H1 (cell line): Measurements from ENCODE around the gene PGLYRP4. TPM values are rescaled to one million over a fixed set of nuclear protein-coding genes. Genes with fewer than 3 reads are reported as not detected.

Experiments
- CHD2 ChIP-seq: IDR thresholded peaks from 2 replicates; pipeline ENCODE4 v1.6.1; 2012; ENCODE audit warnings: low read length, improper control_type of control experiment
- SP4 ChIP-seq: IDR thresholded peaks from 2 replicates; pipeline ENCODE4 v1.6.1; 2012; ENCODE audit warnings: low read length, inconsistent platforms
- TEAD4 ChIP-seq: IDR thresholded peaks from 2 replicates; pipeline ENCODE4 v1.6.1; 2012; ENCODE audit warnings: low read depth, low read length, inconsistent platforms, mixed read lengths
- polyA plus RNA-seq, 7 experiments: library from polyadenylated mRNA; depleted of rRNA in 3 of 7; stranded (reverse) in 5 of 7; unstranded in 2 of 7; fragments of >200 nt in 5 of 7; fragments of 200-250 nt in 2 of 7; gene quantifications; 1 replicate in 5 of 7; 2 replicates in 1 of 7; 4 replicates in 1 of 7; pipeline versions ENCODE4 v1.2.1 to v1.2.3, GENCODE V29; 2011 to 2013; ENCODE audit warnings: missing spikeins in 2 of 7, mixed read lengths in 2 of 7
- total RNA-seq: library from RNA; stranded (reverse); fragmentation: NEBNext Ultra II Directional; extraction: Animal tissue kit (Norgen Biotek cat#: 25700); gene quantifications from 2 replicates; pipeline ENCODE4 v1.2.1, GENCODE V29; 2021
- TF ChIP-seq, protein P1 (sequence below): IDR thresholded peaks from 2 replicates; pipeline ENCODE4 v1.6.1; 2012; ENCODE audit warnings: low read length, inconsistent platforms
- TF ChIP-seq, protein P2 (sequence below), 3 experiments: IDR thresholded peaks; 1 replicate in 2 of 3; 2 replicates in 1 of 3; pipeline versions ENCODE4 v1.5.1 to v1.6.1; 2011; ENCODE audit warnings: low read length in 3 of 3, mild to moderate bottlenecking in 3 of 3, inconsistent platforms in 2 of 3, low read depth in 1 of 3, moderate library complexity in 1 of 3; ENCODE audit not compliant: insufficient read depth in 1 of 3; ENCODE audit errors: control extremely low read depth in 1 of 3

PGLYRP4 gene
- total and polyA plus RNA-seq, 2 of the 8 experiments (the other 6 are each of a cell fraction or from before 2014, with no cell fraction given), result not detected

DNA sequence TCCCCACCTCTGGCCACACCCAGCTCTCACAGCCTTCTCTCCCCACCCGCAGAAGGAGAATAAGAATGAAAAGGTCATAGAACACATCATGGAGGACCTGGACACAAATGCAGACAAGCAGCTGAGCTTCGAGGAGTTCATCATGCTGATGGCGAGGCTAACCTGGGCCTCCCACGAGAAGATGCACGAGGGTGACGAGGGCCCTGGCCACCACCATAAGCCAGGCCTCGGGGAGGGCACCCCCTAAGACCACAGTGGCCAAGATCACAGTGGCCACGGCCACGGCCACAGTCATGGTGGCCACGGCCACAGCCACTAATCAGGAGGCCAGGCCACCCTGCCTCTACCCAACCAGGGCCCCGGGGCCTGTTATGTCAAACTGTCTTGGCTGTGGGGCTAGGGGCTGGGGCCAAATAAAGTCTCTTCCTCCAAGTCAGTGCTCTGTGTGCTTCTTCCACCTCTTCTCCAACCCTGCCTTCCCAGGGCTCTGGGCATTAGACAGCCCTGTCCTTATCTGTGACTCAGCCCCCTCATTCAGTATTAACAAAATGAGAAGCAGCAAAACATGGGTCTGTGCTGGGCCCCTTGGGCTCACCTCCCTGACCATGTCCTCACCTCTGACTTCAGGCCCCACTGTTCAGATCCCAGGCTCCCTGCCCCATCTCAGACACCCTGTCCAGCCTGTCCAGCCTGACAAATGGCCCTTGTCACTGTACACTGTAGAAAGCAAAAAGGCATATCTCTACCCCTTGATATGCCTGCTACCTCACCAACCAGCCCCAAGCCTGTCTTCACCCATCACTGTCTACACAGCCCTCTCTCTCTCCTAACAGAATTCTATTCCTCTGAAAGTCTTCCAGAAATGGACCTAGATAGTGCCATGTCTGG is 12.2 kb upstream of the PGLYRP4 start (continued):
- TF ChIP-seq CHD2 (no peak), SP4 (no peak), TEAD4 (no peak)
- TF ChIP-seq, protein P1, sequence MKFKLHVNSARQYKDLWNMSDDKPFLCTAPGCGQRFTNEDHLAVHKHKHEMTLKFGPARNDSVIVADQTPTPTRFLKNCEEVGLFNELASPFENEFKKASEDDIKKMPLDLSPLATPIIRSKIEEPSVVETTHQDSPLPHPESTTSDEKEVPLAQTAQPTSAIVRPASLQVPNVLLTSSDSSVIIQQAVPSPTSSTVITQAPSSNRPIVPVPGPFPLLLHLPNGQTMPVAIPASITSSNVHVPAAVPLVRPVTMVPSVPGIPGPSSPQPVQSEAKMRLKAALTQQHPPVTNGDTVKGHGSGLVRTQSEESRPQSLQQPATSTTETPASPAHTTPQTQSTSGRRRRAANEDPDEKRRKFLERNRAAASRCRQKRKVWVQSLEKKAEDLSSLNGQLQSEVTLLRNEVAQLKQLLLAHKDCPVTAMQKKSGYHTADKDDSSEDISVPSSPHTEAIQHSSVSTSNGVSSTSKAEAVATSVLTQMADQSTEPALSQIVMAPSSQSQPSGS, result no peak
- TF ChIP-seq, protein P2, sequence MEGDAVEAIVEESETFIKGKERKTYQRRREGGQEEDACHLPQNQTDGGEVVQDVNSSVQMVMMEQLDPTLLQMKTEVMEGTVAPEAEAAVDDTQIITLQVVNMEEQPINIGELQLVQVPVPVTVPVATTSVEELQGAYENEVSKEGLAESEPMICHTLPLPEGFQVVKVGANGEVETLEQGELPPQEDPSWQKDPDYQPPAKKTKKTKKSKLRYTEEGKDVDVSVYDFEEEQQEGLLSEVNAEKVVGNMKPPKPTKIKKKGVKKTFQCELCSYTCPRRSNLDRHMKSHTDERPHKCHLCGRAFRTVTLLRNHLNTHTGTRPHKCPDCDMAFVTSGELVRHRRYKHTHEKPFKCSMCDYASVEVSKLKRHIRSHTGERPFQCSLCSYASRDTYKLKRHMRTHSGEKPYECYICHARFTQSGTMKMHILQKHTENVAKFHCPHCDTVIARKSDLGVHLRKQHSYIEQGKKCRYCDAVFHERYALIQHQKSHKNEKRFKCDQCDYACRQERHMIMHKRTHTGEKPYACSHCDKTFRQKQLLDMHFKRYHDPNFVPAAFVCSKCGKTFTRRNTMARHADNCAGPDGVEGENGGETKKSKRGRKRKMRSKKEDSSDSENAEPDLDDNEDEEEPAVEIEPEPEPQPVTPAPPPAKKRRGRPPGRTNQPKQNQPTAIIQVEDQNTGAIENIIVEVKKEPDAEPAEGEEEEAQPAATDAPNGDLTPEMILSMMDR (IDR thresholded peaks at IDR 0.05; ENCODE audit: control extremely low read depth in 1 of 3, insufficient read depth in 1 of 3, low read depth in 1 of 3, low read length in 3 of 3), result no peak
- TF ChIP-seq, all 59 proteins: peak for 0
